HG03520 (cell line): ENCODE results near the gene NFIA.

Experiments used
- ATAC-seq: cut with Tn5 transposase; IDR thresholded peaks from one replicate; pipeline ENCODE4 v1.9.1; 2021; ENCODE audit warnings: mild to moderate bottlenecking, moderate library complexity; ENCODE audit not compliant: unreplicated experiment

Gene NFIA

GRCh38 chr1:61207416-61207815 lies 125.1 kb downstream of the NFIA start:
- no peak for ATAC-seq

DNA sequence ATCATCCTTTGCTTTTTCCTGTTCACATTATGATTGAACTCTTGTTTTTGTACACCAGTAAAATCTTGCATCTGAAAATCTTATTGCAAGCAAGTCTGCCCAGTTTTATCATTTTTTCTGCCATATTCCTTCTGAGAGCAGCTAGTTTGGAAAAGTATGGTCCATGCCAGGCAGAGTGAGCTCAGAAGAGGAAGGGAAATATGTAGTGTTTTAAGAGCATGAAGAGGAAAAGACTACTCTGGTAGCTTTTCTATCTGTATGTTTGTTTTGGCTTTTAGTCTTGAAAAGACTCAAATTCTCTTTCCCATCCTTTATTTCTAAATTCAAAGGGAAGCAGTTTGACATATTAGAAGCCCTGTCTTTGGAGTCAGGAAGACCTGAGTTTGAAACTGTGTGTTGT lies 125.8 kb downstream of the NFIA start:
- ATAC-seq, result no peak

DNA sequence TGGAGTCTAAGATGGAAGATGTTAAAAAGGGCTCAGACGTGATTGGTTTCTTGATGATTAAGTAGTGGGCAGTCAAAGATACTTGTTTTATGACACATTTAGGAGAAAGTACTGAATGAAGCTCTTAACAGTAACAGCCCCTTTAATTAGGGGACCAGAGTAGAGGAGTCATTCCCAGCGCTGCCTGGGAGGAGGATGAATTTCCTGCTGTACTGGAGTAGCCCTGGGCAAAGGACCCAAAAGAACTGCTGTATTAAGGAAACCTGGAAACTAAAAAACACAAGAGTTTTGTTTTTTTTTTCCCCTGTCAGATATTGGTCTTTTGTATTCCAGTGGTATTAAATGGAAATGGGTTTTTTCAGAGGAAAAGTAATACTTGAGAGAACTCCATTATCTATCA lies 126.5 kb downstream of the NFIA start:
- ATAC-seq, result no peak

DNA sequence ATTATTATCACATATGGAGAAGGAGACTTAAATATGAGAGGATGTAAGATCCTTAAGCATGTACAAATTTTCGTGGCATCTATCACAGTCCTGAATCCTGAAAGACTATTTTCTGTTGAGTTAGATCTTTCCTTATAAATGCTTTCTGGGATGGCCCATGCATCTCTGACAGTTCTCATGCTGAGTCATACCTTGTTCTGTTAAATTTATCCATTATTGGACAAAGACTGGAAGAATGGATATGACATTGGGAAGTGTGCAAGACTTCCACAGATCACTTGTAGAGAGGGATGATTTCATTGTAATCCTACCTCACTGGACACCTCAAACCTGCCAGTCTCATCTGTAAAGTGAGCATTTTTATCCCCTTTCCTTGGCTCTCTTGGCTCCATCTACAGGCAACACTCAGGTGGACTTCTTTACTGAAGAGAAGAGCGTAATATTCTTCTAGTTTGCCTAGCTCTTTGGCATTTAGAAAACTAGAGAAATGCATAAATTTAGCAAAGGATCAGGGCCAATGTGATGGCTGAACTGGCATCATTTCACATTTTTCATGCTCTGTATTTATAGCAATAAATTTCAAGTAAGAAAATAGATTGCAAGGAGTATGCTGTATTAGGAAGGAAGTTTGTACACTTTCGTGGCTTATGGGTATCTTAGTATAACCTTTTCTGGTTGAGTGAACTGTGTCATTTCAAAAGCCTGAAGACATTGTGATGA lies 128.2 kb downstream of the NFIA start:
- no peak for ATAC-seq

GRCh38 chr1:61213245-61214011 lies 131.1 kb downstream of the NFIA start:
- ATAC-seq, result no peak

- no peak for ATAC-seq
These were observed 132.8 kb downstream of the NFIA start for GRCh38 chr1:61215119-61215518.

GRCh38 chr1:61215676-61216289 lies 133.4 kb downstream of the NFIA start:
- no peak for ATAC-seq

DNA sequence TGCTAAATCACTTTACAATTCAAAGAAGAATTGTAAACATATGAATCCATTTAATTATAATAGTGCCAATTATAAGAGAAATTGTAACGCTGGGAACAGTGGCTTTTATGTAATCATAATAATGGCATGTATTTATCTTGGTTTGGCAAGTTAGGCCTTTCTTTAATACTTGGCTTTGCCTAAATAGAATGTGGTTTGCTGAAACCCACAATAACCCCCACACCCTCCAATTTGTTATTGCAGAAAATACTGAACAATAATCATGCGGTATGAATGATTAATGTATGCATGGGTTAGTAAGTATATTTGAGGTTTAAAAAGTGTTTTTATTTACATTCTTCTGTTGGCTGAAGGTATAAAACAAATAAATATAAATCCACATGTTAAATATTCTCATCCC lies 138.2 kb downstream of the NFIA start:
- ATAC-seq, result no peak

- no peak for ATAC-seq
These were observed 139.3 kb downstream of the NFIA start for GRCh38 chr1:61221642-61222041.

- ATAC-seq, result no peak
These were observed 139.9 kb downstream of the NFIA start for GRCh38 chr1:61222240-61222639.

DNA sequence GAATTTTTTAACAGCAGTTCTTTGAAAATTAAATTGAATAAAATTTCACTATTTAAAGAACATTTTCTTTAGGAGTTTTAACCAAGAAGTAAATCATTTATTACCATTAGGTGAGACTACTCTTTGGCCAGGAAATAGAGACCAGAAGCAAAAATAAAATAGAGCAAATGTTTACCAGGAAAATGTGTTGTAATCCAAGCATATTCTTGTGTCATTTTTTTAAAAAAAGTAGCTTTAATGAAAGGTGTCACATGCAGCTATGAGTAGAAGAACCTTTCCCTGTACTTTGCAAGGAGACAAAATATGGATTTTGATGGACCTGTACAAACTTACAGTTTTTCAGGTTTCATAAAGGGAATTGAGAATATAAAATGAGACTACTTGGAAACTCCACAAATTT lies 140.8 kb downstream of the NFIA start:
- ATAC-seq, result no peak

DNA sequence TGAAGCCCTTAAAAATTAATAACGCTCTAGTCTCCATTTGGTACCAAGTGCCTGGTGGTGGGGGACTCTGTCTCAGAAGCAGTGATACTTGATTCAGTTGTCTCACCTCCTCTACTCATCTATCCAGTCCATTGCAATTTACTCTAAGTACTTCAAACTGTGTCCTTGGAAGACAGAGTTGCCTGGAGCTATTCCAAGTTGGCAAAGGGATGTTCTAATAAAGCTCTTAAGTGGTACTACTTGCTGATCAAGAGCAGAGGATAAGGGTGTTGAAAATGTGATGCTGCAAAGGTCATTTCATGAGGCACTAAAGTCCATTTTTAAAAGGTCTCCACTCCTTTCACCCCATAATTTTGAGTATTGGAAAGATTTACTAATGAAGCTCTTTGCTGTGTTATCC lies 142.2 kb downstream of the NFIA start:
- ATAC-seq, result no peak

- ATAC-seq, result no peak
These were observed 143.1 kb downstream of the NFIA start for GRCh38 chr1:61225478-61225877.

DNA sequence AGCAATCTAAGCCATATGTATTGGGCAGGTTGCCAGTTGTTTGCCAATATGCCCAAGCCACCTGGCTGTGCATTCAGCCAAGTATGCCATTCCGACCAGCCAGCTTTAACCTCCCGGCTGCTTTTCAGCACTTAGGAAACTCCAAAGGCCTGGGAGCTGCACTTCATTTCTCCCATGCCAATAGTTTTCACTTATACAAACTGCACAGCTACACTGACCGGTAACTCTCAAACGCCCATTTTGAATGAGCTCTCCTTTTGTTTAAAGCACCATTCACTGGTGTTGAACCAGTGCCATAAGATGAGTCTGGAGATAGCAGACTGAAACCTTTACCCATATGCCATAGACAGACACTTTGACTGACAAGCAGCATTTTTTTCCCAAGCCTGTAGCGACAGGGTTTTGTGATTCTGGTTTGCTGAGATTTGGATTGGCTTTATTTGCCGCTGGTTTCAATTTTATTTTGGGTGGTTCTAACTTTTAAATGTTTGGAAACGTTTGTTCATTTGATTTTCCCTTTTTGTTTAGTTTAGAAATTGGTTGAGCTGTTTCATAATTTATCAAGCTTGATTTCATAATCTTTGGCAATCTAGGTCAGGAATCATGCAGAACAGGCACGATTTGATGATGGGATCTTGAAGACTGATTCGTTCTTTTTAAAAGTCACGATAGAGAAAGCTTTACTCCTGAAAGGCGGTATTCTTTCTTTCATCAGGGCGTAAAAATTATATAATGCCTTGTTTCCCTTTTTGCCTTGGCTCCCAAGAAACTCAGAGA lies 144.6 kb downstream of the NFIA start:
- ATAC-seq, result no peak

DNA sequence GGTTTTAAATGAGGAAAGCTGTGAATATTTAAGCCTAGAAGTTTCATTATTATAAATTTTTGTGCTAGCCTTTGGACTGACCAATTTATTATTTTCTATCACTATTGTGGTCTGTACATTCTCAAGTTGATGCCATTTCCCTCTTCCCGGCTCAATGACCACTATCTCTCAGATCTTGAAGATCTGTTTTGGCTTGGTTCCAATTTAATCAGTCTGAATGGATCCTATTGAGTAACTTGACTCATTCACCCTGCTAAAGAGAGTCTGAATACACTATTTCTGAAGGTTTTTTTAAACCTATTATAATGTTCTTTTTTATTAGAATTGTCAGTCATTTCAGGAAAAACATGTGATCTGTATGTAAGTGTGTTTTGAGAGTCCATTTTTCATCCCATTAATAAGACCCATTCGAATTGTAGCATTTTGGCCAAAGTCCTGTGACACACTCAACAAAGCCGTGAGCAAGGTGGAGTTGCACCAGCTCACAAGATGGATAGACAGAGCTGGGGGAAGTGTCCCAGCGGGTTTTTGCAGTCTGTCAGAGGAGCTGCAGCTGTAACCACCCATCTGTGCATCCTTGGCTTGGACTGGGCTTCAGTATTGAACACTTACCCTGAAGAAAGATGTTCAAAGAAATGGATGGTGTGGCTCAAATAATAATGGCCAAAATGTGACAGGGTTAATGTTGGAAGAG lies 145.6 kb downstream of the NFIA start:
- no peak for ATAC-seq

GRCh38 chr1:61230523-61230922 lies 148.2 kb downstream of the NFIA start:
- ATAC-seq, result no peak

- ATAC-seq, result no peak
These were observed 149.4 kb downstream of the NFIA start for GRCh38 chr1:61231795-61232194.

DNA sequence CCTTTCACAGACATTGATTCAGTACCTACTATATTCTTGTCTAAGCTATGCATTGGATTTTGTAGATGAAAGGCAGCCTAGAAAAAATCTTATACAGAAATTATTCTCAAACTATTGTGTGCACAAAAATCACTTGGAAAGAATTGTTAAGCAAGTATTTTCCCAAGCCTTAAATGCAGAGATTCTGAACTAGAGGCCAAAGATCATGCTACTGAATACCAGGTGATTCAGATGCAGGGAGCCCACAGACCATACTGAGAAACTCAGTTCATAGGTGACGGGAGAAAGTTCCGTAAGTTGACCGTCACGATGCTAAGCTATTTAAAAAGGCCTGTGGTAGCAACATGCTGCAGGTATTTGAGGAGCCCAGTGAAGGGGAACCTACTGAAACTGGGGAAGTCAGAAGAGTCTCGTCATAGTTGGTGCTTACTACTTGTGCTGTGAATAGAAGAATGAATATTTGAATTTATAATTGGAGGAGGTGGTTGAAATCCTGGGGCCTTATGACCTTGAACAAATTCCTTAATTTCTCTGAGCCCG lies 150.8 kb downstream of the NFIA start:
- ATAC-seq, result no peak

GRCh38 chr1:61234587-61234919 lies 152.2 kb downstream of the NFIA start:
- ATAC-seq, result no peak

DNA sequence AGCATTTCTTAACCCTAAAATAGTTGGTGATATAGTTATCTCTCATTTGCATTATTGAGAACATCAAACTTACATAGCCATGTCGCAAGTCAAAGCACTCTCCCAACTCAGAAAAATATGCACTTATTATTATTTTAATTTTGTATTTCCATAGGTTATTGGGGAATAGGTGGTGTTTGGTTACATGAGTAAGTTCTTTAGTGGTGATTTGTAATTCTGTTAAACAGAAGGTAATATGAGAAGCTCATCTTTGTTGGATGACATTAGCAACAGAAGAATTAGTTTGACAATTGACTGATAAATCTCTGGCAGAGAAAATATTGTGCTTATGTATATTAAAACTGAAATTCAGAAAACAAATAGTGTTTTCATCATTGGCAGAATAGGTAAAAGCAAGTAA lies 154.8 kb downstream of the NFIA start:
- ATAC-seq, result no peak
